ENCODE results near the gene ZMYND11.

Gene ZMYND11

DNA sequence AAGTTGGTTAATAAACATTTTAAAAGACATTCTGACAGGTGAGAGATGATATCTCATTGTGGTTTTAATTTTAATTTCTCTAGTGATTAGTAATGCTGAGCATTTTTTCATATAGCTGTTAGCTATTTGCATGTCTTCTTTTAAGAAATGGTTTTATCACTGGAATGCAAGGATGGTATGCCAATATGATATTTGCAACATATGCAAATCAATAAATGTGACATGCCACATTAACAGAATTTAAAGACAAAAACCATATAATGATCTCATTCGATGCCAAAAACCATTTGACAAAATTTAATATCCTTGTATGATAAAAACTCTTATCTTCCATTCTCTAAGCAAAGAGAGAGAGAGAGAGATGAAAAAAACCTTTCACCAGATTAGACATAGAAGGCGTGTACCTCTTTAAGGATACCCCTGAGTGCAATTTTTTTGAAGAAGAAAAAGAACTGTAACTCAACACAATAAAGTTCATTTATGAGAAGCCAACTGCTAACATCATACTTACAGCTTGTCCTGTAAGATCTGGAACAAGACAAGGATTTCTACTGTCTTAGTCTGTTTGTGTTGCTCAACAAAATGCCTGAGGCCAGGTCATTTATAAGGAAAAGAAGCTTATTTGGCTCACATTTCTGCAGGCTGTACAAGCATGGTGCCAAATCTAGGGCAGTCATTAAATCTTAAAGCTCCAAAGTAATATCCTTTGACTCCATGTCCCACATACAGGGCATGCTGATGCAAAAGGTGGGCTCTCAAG lies 39.7 kb upstream of the ZMYND11 start:
- ChIA-PET POLR2A (no interaction called here), CTCF (no interaction called here)
- no peaks in the 10 kb centered on the region for H3K9me3 ChIP-seq (ENCODE audit: control insufficient read depth, insufficient read depth, low read depth, low read length)
- TF ChIP-seq ZNF391 (tag by site-specific recombination; IDR thresholded peaks at IDR 0.05; ENCODE audit: borderline replicate concordance, low read depth) (no peak), ZNF426 (tag by site-specific recombination; IDR thresholded peaks at IDR 0.05) (no peak), MYNN (tag by site-specific recombination; IDR thresholded peaks at IDR 0.05; ENCODE audit: borderline replicate concordance) (no peak), ZNF302 (tag by site-specific recombination; IDR thresholded peaks at IDR 0.05; ENCODE audit: low read depth) (no peak), ZNF157 (tag by site-specific recombination; IDR thresholded peaks at IDR 0.05) (no peak), ZNF354C (tag by site-specific recombination; IDR thresholded peaks at IDR 0.05; ENCODE audit: borderline replicate concordance, low read depth) (no peak), KLF7 (tag by site-specific recombination; IDR thresholded peaks at IDR 0.05; ENCODE audit: borderline replicate concordance) (no peak), KLF8 (tag by site-specific recombination; IDR thresholded peaks at IDR 0.05) (no peak), ZNF843 (tag by site-specific recombination; IDR thresholded peaks at IDR 0.05) (no peak)
- H3K27ac ChIP-seq (ENCODE audit: extremely low read depth, low read depth, low read length), result no peak overlapping the region
- no peaks in the 10 kb centered on the region for H3K36me3 ChIP-seq (ENCODE audit: control insufficient read depth in 2 of 2, insufficient read depth in 1 of 2, low read length in 2 of 2)
- no peaks in the 10 kb centered on the region for H3K4me1 ChIP-seq (ENCODE audit: control insufficient read depth, insufficient read depth, low read length)
- no peak overlapping the region for H3K4me3 ChIP-seq (ENCODE audit: low read depth, low read length)

DNA sequence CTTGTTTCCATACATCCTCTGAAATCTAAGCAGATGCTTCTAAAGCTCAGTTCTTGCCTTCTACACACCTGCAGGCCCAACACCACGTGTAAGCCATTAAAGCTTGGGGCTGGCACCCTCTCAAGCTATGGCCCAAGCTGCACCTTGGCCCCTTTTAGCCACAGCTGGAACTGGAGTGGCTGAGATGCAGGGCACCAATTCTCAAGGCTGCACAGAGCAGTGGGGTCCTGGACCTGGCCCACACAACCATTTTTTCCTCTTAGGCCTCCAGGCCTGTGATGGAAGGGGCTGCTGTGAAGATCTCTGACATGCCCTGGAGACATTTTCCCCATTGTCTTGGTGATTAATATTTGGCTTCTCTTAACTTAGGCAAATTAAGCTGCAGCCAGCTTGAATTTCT lies 38.8 kb upstream of the ZMYND11 start:
- CTCF ChIA-PET, result no interaction called here
- no peak for TF ChIP-seq GLI2 (tag by site-specific recombination; IDR thresholded peaks at IDR 0.05; ENCODE audit: borderline replicate concordance, low read depth)
- TF ChIP-seq ZNF121 (tag by site-specific recombination; IDR thresholded peaks at IDR 0.05), result no peak
- TF ChIP-seq ZSCAN16 (tag by site-specific recombination; IDR thresholded peaks at IDR 0.05), result no peak
- TF ChIP-seq ZNF585B (tag by site-specific recombination; IDR thresholded peaks at IDR 0.05), result peak; percentile 98
- no peak for TF ChIP-seq ZNF398 (tag by site-specific recombination; IDR thresholded peaks at IDR 0.05)
- TF ChIP-seq ZNF155 (tag by site-specific recombination; IDR thresholded peaks at IDR 0.05), result no peak
- TF ChIP-seq PRDM4 (tag by site-specific recombination; IDR thresholded peaks at IDR 0.05), result no peak
- no peak for TF ChIP-seq ZNF10 (tag by site-specific recombination; IDR thresholded peaks at IDR 0.05)
- TF ChIP-seq ZNF830 (tag by site-specific recombination; IDR thresholded peaks at IDR 0.05; ENCODE audit: low read depth), result no peak
- TF ChIP-seq ZNF529 (tag by site-specific recombination; IDR thresholded peaks at IDR 0.05; ENCODE audit: insufficient replicate concordance), result no peak
- peak; percentile 82 for TF ChIP-seq TRIM28 (IDR thresholded peaks at IDR 0.05; ENCODE audit: borderline replicate concordance, low read length)
- TF ChIP-seq ZBTB48 (tag by site-specific recombination; IDR thresholded peaks at IDR 0.05), result no peak
- TF ChIP-seq SETDB1 (IDR thresholded peaks at IDR 0.05; ENCODE audit: insufficient read length, low read length), result peak; percentile 79
- TF ChIP-seq HIC1 (tag by site-specific recombination; IDR thresholded peaks at IDR 0.05), result no peak
- no peak overlapping the region for H3K4me3 ChIP-seq (ENCODE audit: low read depth, low read length)

More for the DNA sequence above, 38.8 kb upstream of the ZMYND11 start:
- no peaks in the 10 kb centered on the region for H3K4me1 ChIP-seq (ENCODE audit: control insufficient read depth, insufficient read depth, low read length)
- no peak overlapping the region for H3K27ac ChIP-seq (ENCODE audit: extremely low read depth, low read depth, low read length)
- no peaks in the 10 kb centered on the region for H3K36me3 ChIP-seq (ENCODE audit: control insufficient read depth in 2 of 2, insufficient read depth in 1 of 2, low read length in 2 of 2)
- H3K9me3 ChIP-seq (ENCODE audit: control insufficient read depth, insufficient read depth, low read depth, low read length), result no peaks in the 10 kb centered on the region
- POLR2A ChIA-PET, result no interaction called here
